NCI-H226 (cell line): ENCODE results near the gene SRRM1.
"Not testable (repeated sequence)": the region's sequence is repeated elsewhere in the genome, so short reads cannot be mapped to it uniquely, and the experiment has no call there.

Source experiments
- DNase-seq: peaks from one replicate; pipeline ENCODE4 v3.0.0-alpha.2; 2015

Gene SRRM1

DNA sequence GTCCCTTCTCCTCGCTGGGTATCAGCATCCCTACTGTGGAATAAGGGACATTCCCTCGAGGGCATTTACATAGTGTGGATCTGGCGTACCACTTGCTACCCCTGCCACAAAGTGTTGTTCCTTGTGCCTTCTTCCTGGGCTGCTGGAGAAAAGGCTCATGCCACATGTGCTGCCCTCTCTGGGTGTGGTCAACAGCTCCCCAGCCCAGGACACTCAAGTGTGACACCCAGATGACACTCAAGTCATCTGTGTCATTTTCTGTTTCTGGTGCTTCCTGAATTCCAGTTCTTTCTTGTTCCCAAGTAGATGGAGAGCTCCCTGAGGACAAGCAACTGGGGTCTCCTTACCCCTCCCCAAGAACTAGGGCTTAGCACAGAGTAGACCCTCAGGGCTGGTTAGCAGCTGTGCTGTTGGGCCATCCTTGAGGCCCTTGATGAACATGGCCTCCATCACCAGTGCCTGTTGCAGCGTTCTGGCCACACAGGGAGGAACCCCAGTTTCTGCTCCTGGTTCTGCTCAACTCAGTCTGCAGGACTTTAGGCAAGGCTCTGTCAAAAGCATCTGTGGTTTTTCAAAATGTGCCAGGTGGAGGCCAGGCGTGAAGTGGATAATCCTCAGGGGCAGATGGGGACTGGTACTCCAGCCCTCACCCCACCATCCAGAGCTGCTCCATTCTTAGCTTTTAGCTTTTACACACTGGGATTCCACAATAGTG is 53.1 kb downstream of the SRRM1 start:
- no peak for DNase-seq

DNA sequence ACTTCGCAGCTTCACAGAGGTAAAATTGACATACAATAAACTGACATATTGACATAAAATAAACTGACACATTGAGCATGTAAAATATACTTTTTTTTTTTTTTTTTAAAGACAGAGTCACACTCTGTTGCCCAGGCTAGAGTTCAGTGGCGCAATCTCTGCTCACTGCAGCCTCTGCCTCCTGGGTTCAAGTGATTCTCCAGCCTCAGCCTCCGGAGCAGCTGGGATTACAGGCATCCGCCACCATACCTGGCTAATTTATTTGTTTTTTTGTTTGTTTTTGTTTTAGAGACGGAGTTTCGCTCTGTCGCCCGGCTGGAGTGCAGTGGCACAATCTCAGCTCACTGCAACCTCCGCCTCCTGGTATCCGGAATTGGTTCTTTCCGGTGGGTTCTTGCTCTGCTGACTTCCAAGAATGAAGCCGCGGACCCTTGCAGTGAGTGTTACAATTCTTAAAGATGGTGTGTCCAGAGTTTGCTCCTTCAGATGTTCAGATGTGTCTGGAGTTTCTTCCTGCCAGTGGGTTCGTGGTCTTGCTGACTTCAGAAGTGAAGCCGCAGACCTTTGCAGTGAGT is 53.7 kb downstream of the SRRM1 start:
- DNase-seq: no peak

DNA sequence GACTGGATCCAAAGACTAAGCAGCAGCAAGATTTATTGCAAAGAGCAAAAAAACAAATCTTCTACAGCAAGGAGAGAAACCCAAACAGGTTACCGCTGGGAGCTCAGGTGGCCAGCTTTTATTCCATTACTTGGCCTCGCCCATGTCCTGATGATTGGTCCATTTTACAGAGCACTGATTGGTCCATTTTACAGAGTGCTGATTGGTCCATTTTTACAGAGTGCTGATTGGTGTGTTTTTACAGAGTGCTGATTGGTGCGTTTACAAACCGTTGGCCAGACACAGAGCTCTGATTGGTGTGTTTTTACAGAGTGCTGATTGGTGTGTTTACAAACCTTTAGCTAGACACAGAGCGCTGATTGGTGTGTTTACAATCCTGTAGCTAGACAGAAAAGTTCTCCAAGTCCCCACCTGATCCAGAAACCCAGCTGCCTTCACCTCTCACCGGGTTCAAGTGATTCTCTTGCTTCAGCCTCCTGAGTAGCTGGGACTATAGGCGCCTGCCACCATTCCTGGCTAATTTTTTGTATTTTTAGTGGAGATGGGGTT is 54.4 kb downstream of the SRRM1 start:
- DNase-seq: not testable (repeated sequence)

DNA sequence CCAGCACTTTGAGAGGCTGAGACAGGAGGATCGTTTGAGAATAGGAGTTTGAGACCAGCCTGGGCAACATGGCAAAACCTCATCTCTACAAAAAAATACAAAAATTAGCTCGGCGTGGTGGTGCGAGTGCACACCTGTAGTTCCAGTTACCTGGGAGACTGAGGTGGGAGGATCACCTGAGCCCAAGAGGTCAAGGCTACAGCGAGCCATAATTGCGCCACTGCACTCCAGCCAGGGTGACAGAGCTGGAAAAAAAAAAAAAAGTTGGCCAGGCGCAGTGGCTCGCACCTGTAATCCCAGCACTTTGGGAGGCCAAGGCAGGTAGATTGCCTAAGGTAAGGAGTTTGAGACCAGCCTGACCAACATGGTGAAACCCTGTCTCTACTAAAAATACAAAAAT is 55.2 kb downstream of the SRRM1 start:
- not testable (repeated sequence) for DNase-seq

DNA sequence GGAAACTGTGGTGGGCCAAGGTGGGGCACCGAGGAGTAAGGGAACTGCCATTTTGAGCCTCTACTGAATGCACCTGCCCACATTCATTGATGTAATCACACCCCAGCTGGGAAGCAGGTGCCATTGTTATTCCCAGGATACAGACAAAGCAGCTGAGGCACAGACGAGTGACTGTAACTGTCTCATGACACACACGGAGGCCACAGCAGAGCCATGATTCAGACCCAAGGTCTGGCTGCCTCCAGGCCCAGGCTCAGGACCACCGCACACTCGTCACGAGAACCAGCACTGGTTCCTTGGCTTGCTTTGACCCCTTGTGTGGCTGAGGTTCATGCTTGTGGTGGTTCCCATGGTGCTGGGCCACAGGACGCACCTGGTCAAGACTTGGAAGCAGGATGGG is 56.5 kb downstream of the SRRM1 start:
- no peak for DNase-seq

DNA sequence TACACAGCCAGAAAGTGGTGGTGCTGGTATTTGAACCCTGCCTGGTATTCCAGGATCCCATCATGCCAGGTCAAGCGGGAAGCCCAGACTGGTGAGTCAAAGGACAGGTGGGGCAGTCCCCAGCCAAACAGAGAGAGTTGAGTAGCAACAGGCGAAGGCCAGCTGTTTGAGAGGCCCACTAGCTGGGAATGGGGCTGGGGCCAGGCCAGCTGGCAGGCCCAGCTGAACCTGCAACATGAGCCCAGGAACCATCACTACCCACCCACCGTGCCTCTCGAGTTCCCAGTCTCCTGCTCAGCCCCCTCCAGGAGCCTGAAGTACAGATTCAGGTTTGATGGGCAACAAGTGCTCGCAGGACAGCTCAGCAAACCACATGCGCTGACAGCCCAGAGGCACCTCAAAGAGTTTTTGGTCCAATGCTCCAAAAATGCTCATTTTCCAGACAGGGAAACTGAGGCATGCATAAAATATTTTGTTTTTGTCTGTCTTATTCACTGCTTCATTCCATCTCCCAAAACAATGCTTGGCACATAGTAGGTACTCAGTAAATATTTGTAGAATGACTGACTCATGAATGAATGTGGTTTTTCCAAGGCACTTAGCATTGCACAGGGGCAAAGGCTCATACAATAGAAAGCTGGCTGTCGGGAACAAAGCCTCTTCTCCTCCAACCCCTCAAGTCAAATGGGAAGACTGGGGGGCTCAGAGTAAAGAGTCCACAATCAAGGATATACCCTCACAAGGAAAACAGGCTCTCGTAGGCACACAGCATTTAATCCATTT is 59.6 kb downstream of the SRRM1 start:
- DNase-seq: peak; percentile 84

DNA sequence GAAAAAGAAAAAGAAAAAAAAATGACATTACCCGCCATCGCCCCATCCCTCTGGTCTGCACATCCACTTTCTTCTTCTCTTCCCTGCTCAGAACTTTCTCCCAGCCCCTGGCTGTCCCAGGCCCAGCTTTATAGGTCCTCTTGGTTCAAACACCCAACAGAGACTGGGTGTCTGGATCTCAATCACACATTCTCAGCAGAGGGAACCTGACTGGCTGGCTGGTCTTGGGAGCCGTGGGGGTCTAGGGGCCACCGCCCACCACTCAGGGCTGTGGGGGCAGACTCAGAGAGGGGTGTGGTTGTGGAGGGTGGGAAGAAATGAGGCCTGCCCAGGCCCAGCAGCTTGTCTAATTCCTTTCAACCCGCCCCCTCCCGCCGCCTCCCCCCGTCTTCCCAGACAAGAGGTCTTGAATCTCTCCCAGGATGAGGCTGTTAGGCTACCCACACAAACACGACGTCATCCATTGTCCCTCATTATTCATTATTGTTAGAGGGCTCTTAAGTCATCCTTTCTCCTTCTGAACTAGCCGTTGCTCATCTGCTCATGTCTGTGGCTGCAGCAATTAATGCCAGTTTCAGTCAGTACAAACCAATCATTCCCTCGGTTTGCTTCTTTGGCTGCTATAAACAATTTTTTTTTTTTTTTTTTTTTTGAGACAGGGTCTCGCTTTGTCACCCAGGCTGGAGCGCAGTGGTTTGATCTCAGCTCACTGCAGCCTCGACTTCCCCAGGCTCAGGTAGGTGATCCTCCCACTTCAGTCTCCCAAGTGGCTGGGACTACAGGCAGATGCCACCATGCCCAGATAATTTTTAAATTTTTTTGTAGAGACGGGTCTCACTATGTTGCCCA is 61.5 kb downstream of the SRRM1 start:
- DNase-seq: peak; percentile 67

DNA sequence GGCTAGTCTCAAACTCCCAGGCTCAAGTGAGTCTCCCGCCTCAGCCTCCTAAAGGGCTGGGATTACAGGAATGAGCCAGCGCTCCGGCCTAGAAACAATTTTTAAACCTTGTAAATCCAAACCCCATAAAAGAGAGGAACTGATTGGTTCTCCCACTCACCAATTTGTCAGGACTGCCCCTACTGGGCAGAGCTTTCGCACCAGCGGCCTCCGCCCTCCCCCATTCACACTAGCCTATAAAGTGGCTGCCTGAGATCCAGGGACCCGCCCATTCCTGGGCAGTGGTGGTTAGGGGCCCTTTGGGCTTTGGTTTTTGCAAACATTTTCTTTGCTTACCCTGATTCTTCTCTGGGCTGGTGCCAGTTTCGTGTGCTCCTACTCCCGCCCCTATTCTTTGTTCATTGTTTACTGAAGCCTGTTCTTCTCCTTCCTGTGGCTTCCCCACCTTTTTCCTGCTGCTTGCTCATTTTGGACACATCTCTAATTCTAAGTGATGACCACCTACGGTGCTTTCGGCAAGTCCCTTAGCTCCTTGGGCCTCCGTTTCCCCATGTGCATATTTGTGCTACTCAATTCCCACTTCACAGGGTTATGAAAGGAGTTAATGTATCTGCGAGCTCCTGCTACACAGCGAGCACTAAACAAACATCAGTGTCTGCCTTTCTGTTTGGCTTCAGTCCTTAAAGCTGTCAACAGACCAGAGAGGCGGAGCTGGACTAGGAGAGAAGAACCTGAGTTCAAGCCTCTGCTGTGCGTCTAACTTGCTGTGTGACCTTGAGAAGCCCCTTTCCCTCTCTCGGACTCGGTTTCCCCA is 62.4 kb downstream of the SRRM1 start:
- DNase-seq: peak; percentile 98

DNA sequence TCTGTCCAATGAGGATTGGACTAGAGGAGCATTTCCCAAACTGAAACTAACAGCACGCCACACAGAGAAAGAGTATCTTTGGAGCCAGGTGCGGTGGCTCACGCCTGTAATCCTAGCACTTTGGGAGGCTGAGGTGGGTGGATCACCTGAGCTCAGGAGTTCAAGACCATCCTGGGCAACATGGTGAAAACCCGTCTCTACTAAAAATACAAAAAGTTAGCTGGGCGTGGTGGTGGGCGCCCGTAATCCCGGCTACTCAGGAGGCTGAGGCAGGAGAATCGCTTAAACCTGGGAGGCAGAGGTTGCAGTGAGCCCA is 62.9 kb downstream of the SRRM1 start:
- DNase-seq: not testable (repeated sequence)

DNA sequence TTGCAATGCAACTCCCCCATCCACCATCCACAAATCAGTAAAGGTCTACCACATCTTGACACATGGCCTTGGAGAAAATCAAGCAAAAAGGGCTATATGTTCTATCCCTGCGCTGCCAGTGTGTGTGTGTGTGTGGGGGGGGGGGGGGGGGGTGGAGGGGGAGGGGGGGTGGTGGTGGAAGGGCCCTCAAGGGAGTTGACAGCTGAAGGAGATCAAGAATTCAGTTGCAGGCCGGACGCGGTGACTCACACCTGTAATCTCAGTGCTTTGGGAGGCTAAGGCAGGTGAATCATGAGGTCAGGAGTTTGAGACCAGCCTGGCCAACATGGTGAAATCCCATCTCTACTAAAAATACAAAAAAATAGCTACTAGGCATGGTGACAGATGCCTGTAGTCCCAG is 64.6 kb downstream of the SRRM1 start:
- peak; percentile 88 for DNase-seq

DNA sequence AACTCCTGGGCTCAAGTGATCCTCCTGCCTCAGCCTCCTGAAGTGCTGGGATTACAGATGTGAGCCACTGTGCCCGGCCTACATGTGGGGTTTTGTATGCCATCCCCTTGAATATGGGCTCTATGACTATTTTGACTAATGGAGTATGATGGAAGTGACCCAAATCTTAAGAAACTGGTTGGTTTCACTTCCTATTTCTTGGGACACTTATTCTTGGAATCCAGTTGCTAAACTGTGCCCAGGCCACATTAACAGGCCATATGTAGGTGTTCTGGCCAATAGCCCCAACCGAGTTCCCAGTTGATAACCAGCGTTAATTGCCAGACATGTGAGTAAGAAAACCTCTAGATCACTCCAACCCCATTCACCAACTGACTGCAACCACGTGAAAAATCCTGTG is 65.8 kb downstream of the SRRM1 start:
- DNase-seq: no peak

DNA sequence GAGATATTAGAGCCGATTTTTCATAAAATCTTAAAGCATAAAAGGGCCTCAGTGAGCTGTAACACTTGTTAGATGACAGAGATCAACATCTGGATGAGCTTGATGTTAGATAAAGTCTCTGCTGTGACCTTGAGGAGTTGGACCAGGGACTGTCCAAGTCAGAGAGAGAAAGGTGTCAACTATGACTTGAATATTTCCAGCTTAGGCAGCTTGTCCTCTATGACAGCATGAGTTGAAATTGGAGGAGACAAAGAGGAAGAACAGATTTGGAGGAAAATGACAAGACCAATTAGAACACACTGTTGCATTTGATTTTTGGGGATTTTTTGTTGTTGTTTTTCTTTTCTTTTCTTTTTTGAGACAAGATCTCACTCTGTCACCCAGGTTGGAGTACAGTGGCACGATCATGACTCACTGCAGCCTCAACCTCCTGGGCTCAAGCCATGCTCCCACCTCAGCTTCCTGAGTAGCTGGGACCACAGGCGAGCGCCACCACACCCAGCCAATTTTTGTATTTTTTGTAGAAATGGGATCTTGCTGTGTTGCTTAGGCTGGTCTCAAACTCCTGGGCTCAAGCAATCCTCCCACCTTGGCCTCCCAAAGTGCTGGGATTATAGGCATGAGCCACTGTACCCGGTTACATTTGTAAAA is 66.8 kb downstream of the SRRM1 start:
- no peak for DNase-seq

DNA sequence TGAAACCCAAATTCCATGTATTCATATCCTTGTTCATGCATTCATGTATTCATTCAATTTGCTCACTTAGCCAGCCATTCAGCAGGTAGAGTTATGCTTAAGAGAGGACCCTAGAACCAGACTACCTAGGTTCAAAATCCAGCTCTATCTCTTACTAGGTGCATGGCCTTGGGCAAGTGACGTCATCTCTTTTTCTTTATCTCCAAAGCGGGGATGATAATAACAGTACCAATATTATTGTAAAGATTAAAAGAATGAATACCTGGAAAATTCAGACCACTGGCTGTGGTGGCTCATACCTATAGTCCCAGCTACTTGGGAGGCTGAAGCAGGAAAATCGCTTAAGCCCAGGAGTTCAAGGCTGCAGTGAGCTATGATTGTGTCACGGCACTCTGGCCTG is 68.2 kb downstream of the SRRM1 start:
- DNase-seq: no peak

DNA sequence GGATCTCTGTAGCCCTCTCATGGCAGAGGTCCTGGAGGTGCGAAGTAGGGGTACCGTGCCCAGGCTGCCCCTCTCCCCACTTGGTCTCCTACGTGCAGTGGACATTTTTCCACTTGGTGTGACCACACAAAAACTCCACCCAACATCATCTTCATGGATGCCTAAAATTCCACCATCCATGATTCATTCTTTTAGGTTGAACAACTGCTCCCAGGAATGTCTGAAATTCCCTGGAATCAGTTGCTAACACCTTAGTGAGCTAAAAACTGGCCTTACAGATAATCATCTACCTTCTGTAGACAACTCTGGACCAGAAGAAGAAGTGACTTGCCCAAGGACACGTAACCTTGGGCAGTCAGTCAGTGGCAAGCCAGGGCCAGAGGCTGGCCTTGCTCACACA is 70.1 kb downstream of the SRRM1 start:
- peak; percentile 80 for DNase-seq

DNA sequence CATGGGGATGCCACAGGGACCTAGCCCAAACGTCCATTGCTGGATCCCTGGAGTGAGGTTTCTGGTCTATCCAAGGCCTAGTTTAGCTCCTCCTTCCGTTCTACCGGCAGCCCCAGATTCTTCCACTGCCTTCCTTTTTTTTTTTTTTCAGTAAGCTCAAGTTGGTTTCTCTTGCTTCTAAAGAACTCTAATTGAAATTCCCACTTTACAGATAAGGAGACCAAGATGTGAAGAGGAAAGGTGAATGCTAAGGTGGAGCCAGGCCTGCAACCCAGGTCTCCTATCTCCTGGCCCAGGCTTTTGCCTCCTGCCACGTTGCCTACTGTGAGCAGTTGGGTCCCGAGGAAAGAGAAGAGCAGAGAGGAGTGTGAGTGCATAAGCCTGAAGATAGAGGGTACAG is 70.6 kb downstream of the SRRM1 start:
- DNase-seq: peak; percentile 37

DNA sequence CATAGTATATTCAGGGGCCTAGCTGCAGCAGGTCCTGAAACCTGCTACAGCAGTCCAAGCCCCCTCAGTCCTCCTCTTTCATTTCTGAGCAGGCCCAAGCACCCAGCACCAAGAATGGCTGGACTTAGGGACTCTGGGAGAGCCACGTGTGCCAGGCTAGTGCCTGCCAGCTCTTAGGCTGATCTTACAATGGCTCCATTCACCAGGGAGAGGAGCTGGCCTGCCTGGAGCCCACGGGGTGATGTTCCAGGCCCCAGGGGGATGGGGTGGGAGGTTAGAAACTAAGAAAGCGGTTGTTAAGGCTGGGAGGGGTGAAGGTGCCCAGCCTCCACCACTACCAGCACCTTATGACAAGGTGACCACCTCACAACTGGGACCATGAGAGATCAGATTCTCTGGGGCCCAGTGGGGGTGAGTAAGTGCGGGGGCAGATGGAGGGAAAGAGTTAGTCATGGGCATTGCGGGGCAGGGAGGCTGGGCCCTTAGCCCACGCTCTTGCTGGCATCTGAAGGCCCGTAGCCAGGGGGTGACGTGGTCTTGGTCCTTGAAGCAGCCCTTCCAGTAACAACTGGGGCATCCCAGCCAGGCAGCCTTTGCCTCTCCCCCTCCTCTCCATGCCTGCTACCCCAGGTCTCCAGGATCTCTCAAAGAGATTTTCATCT is 71.9 kb downstream of the SRRM1 start:
- DNase-seq: peak; percentile 86

DNA sequence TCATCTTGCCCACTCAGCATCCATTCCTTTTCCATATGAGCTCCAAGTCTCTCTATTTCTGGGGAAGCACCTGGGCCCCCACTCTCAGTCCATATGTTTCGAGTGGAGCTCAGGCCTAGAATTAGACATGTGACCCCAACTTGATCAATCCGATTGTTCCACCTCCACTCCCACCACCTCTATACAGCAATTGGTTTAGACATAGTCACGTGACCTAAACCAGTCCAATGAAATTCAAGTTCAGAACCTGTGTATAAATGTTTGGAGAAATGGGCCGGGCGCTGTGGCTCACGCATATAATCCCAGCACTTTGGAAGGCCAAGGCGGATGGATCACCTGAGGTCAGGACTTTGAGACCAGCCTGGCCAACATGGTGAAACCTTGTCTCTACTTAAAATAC is 72.6 kb downstream of the SRRM1 start:
- DNase-seq: no peak

DNA sequence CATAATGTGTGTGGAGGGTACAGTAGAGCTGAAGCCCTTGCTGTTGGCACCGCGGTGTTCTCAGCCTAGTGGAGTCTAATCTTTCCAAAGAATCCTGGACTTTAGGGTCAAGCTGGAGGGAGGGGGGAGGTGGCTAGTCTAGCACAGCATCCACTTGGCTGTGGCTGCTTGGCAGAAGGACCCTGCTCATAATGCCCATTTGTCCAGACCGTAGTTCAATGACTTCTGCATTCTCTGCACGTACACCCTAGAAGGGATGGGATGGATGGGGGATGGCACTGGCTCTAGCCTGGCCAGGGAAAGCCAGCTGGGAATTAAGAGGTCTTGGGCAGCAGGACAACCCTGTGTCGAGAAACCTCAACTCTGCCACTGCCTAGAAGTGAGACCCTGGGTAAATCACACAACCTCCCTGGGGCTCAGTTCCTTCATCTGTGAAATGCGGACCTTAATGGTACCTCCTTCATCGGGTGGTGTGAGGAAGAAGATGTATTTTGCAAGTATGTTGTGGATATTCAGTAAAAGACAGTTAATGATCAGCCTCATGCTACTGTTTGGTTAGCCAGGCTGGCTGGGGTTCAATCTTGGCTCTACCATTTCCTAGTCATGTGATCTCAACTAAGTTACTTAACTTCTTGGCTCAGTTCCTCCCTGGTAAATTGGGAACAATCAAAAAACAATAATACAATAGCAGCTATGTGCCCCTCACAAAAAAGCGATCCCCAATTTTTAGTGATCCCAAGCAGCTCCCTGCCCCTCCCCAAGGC is 75.0 kb downstream of the SRRM1 start:
- DNase-seq: no peak

DNA sequence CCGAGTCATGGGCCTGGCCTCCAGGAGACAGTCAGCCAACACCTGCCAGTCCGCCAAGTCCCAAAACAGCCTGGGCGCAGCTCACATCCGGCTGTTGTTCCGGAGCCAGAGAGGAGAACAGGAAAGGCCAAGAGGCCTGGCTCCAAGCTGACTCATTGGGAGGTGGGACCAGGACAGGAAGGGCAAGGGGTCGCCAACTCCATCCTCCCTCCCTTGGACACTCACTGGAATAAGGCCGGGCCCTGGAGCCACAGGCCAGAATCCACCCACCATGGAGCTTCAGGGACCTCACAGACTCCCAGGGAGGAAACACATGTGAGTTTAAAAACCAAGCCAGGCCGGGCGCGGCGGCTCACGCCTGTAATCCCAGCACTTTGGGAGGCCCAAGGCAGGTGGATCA is 77.0 kb downstream of the SRRM1 start:
- peak; percentile 98 for DNase-seq

DNA sequence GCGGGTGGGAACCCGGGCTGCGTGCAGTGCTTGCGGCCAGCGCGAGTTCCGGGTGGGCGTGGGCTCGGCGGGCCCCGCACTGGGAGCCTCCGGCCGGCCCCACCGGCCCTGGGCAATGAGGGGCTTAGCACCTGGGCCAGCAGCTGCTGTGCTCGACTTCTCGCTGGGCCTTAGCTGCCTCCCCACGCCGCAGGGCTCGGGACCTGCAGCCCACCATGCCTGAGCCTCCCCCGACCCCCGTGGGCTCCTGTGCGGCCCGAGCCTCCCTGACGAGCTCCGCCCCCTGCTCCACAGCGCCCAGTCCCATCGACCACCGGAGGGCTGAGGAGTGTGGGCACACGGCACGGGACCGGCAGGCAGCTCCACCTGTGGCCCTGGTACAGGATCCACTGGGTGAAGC is 78.4 kb downstream of the SRRM1 start:
- DNase-seq: no peak
